Measurements from ENCODE around the gene SETBP1.
A peak's percentile ranks its signal among the peaks of the same experiment; 100 is the strongest.

Gene SETBP1

GRCh38 chr18:44730803-44731529 lies 50.3 kb downstream of the SETBP1 start:
- Histone ChIP-seq H4K8ac (ENCODE audit: low read length) (peak overlapping the region; percentile 61), H3K18ac (ENCODE audit: low read depth in 1 of 2, low read length in 2 of 2) (peak overlapping the region; percentile 69 to 97), H3K4me3 (ENCODE audit: insufficient read depth in 1 of 2, low read depth in 1 of 2, low read length in 2 of 2) (no peak overlapping the region), H3K9me3 (ENCODE audit: control insufficient read depth, low read length) (no peaks in the 10 kb centered on the region), H3K36me3 (ENCODE audit: control insufficient read depth in 1 of 2, insufficient read depth in 2 of 2, low read depth in 1 of 2, low read length in 2 of 2) (no peaks in the 10 kb centered on the region), H3K23ac (ENCODE audit: low read length in 2 of 2) (no peak overlapping the region), H3K27me3 (ENCODE audit: control insufficient read depth in 1 of 2, insufficient read depth in 1 of 2, low read length in 2 of 2) (no peaks in the 10 kb centered on the region), H4K91ac (ENCODE audit: low read length) (no peak overlapping the region), H2BK5ac (ENCODE audit: low read depth, low read length, poor library complexity, severe bottlenecking) (no peak overlapping the region), H3K4me1 (ENCODE audit: control insufficient read depth, insufficient read depth, low read depth, low read length) (peaks cover 14% of the 10 kb centered on the region), H2BK12ac (ENCODE audit: low read length in 2 of 2) (peak overlapping the region; percentile 72 to 79), H3K4ac (ENCODE audit: low read depth in 1 of 2, low read length in 2 of 2) (peak overlapping the region in 1 of 2 experiments; percentile 34), H2AK5ac (ENCODE audit: low read length, severe bottlenecking) (peak overlapping the region; percentile 24), H2AFZ (ENCODE audit: low read depth, low read length) (no peak overlapping the region), H3K14ac (ENCODE audit: low read length in 2 of 2) (peak overlapping the region in 1 of 2 experiments; percentile 50), H3K4me2 (ENCODE audit: low read length, poor library complexity, severe bottlenecking) (no peak overlapping the region), H2BK15ac (ENCODE audit: low read depth, poor library complexity, severe bottlenecking) (no peak overlapping the region), H2BK120ac (ENCODE audit: low read depth, low read length) (no peak overlapping the region), H3K9ac (ENCODE audit: low read length) (no peak overlapping the region), H3K79me1 (replicated peaks; ENCODE audit: low read length, poor library complexity, severe bottlenecking) (peaks cover 28% of the 10 kb centered on the region), H3K27ac (ENCODE audit: low read length, poor library complexity, severe bottlenecking) (no peak overlapping the region)
- DNase-seq, result no peak
- 61% methylated on average over 6 of the region's 7 CpGs for WGBS

- 80% methylated on average over 8 of the region's 9 CpGs for WGBS
- H2BK5ac ChIP-seq (ENCODE audit: low read depth, low read length, poor library complexity, severe bottlenecking), result no peak overlapping the region
- H3K36me3 ChIP-seq (ENCODE audit: control insufficient read depth in 1 of 2, insufficient read depth in 2 of 2, low read depth in 1 of 2, low read length in 2 of 2), result no peaks in the 10 kb centered on the region
- no peak overlapping the region for H3K14ac ChIP-seq (ENCODE audit: low read length in 2 of 2)
- H3K9me3 ChIP-seq (ENCODE audit: control insufficient read depth, low read length), result no peaks in the 10 kb centered on the region
- no peak overlapping the region for H3K4me3 ChIP-seq (ENCODE audit: insufficient read depth in 1 of 2, low read depth in 1 of 2, low read length in 2 of 2)
- no peak overlapping the region for H3K4ac ChIP-seq (ENCODE audit: low read depth in 1 of 2, low read length in 2 of 2)
- H2BK12ac ChIP-seq (ENCODE audit: low read length in 2 of 2), result no peak overlapping the region
- H4K8ac ChIP-seq (ENCODE audit: low read length), result no peak overlapping the region
- H2AK5ac ChIP-seq (ENCODE audit: low read length, severe bottlenecking), result peak overlapping the region; percentile 61
- no peak overlapping the region for H3K23ac ChIP-seq (ENCODE audit: low read length in 2 of 2)
- no peak overlapping the region for H2BK15ac ChIP-seq (ENCODE audit: low read depth, poor library complexity, severe bottlenecking)
- no peaks in the 10 kb centered on the region for H3K27me3 ChIP-seq (ENCODE audit: control insufficient read depth in 1 of 2, insufficient read depth in 1 of 2, low read length in 2 of 2)
- peak; percentile 48 for DNase-seq
- H3K18ac ChIP-seq (ENCODE audit: low read depth in 1 of 2, low read length in 2 of 2), result no peak overlapping the region
- no peak overlapping the region for H2BK120ac ChIP-seq (ENCODE audit: low read depth, low read length)
- H2AFZ ChIP-seq (ENCODE audit: low read depth, low read length), result no peak overlapping the region
- no peak overlapping the region for H4K91ac ChIP-seq (ENCODE audit: low read length)
- H3K4me1 ChIP-seq (ENCODE audit: control insufficient read depth, insufficient read depth, low read depth, low read length), result peaks cover 14% of the 10 kb centered on the region
- no peak overlapping the region for H3K4me2 ChIP-seq (ENCODE audit: low read length, poor library complexity, severe bottlenecking)
- peaks cover 27% of the 10 kb centered on the region for H3K79me1 ChIP-seq (replicated peaks; ENCODE audit: low read length, poor library complexity, severe bottlenecking)
- no peak overlapping the region for H3K27ac ChIP-seq (ENCODE audit: low read length, poor library complexity, severe bottlenecking)
- no peak overlapping the region for H3K9ac ChIP-seq (ENCODE audit: low read length)
Measured at GRCh38 chr18:44731530-44732237, 51.0 kb downstream of the SETBP1 start.

- Histone ChIP-seq H3K4me3 (ENCODE audit: insufficient read depth in 1 of 2, low read depth in 1 of 2, low read length in 2 of 2) (no peak overlapping the region), H3K4me1 (ENCODE audit: control insufficient read depth, insufficient read depth, low read depth, low read length) (peaks cover 14% of the 10 kb centered on the region), H3K4me2 (ENCODE audit: low read length, poor library complexity, severe bottlenecking) (no peak overlapping the region), H2BK15ac (ENCODE audit: low read depth, poor library complexity, severe bottlenecking) (no peak overlapping the region), H3K27me3 (ENCODE audit: control insufficient read depth in 1 of 2, insufficient read depth in 1 of 2, low read length in 2 of 2) (no peaks in the 10 kb centered on the region), H3K9me3 (ENCODE audit: control insufficient read depth, low read length) (no peaks in the 10 kb centered on the region), H3K23ac (ENCODE audit: low read length in 2 of 2) (no peak overlapping the region), H2BK120ac (ENCODE audit: low read depth, low read length) (no peak overlapping the region), H4K91ac (ENCODE audit: low read length) (no peak overlapping the region), H3K27ac (ENCODE audit: low read length, poor library complexity, severe bottlenecking) (peak overlapping the region; percentile 92), H2BK12ac (ENCODE audit: low read length in 2 of 2) (no peak overlapping the region), H3K4ac (ENCODE audit: low read depth in 1 of 2, low read length in 2 of 2) (no peak overlapping the region), H3K14ac (ENCODE audit: low read length in 2 of 2) (no peak overlapping the region), H3K18ac (ENCODE audit: low read depth in 1 of 2, low read length in 2 of 2) (no peak overlapping the region), H3K79me1 (replicated peaks; ENCODE audit: low read length, poor library complexity, severe bottlenecking) (peaks cover 27% of the 10 kb centered on the region), H2BK5ac (ENCODE audit: low read depth, low read length, poor library complexity, severe bottlenecking) (no peak overlapping the region), H4K8ac (ENCODE audit: low read length) (no peak overlapping the region), H2AFZ (ENCODE audit: low read depth, low read length) (no peak overlapping the region), H3K36me3 (ENCODE audit: control insufficient read depth in 1 of 2, insufficient read depth in 2 of 2, low read depth in 1 of 2, low read length in 2 of 2) (no peaks in the 10 kb centered on the region), H2AK5ac (ENCODE audit: low read length, severe bottlenecking) (no peak overlapping the region), H3K9ac (ENCODE audit: low read length) (no peak overlapping the region)
- DNase-seq, result no peak
- WGBS, result 78% methylated on average over 9 of the region's 9 CpGs
Measured at GRCh38 chr18:44732238-44732563, 51.5 kb downstream of the SETBP1 start.

GRCh38 chr18:44732599-44732998 lies 51.9 kb downstream of the SETBP1 start:
- H3K27me3 ChIP-seq (ENCODE audit: control insufficient read depth in 1 of 2, insufficient read depth in 1 of 2, low read length in 2 of 2), result no peaks in the 10 kb centered on the region
- peak overlapping the region; percentile 86 for H2AK5ac ChIP-seq (ENCODE audit: low read length, severe bottlenecking)
- peak overlapping the region in 1 of 2 experiments; percentile 72 for H3K18ac ChIP-seq (ENCODE audit: low read depth in 1 of 2, low read length in 2 of 2)
- H3K27ac ChIP-seq (ENCODE audit: low read length, poor library complexity, severe bottlenecking), result peak overlapping the region; percentile 92
- no peaks in the 10 kb centered on the region for H3K9me3 ChIP-seq (ENCODE audit: control insufficient read depth, low read length)
- H3K36me3 ChIP-seq (ENCODE audit: control insufficient read depth in 1 of 2, insufficient read depth in 2 of 2, low read depth in 1 of 2, low read length in 2 of 2), result no peaks in the 10 kb centered on the region
- no peak overlapping the region for H4K8ac ChIP-seq (ENCODE audit: low read length)
- no peak overlapping the region for H3K4me2 ChIP-seq (ENCODE audit: low read length, poor library complexity, severe bottlenecking)
- no peak overlapping the region for H3K4me3 ChIP-seq (ENCODE audit: insufficient read depth in 1 of 2, low read depth in 1 of 2, low read length in 2 of 2)
- peaks cover 14% of the 10 kb centered on the region for H3K4me1 ChIP-seq (ENCODE audit: control insufficient read depth, insufficient read depth, low read depth, low read length)
- no peak for DNase-seq
- peak overlapping the region in 1 of 2 experiments; percentile 74 for H3K14ac ChIP-seq (ENCODE audit: low read length in 2 of 2)
- H4K91ac ChIP-seq (ENCODE audit: low read length), result peak overlapping the region; percentile 23
- H3K9ac ChIP-seq (ENCODE audit: low read length), result peak overlapping the region; percentile 80
- no peak overlapping the region for H2AFZ ChIP-seq (ENCODE audit: low read depth, low read length)
- H3K23ac ChIP-seq (ENCODE audit: low read length in 2 of 2), result no peak overlapping the region
- peaks cover 29% of the 10 kb centered on the region for H3K79me1 ChIP-seq (replicated peaks; ENCODE audit: low read length, poor library complexity, severe bottlenecking)
- no peak overlapping the region for H2BK120ac ChIP-seq (ENCODE audit: low read depth, low read length)
- no peak overlapping the region for H2BK15ac ChIP-seq (ENCODE audit: low read depth, poor library complexity, severe bottlenecking)
- 84% methylated on average over 5 of the region's 5 CpGs for WGBS
- H2BK12ac ChIP-seq (ENCODE audit: low read length in 2 of 2), result peak overlapping the region in 1 of 2 experiments; percentile 61
- H3K4ac ChIP-seq (ENCODE audit: low read depth in 1 of 2, low read length in 2 of 2), result peak overlapping the region in 1 of 2 experiments; percentile 57
- peak overlapping the region; percentile 87 for H2BK5ac ChIP-seq (ENCODE audit: low read depth, low read length, poor library complexity, severe bottlenecking)
